Measurements from ENCODE around the gene HMG20B. TPM values are rescaled to one million over a fixed set of nuclear protein-coding genes. Genes with fewer than 3 reads are reported as not detected.

HMG20B gene
- total RNA-seq, 1 experiment from 2014 or later: 146 TPM

GRCh38 chr19:3610745-3611717 lies 38.3 kb downstream of the HMG20B start:
- ChIA-PET CTCF (no interaction called here), POLR2A (ENCODE audit: unreplicated experiment) (no interaction called here)
- Histone ChIP-seq H3K9me3 (ENCODE audit: low read length) (no peaks in the 10 kb centered on the region), H3K36me3 (ENCODE audit: low read depth, low read length) (no peaks in the 10 kb centered on the region), H3K27me3 (ENCODE audit: low read length) (no peaks in the 10 kb centered on the region), H2AFZ (ENCODE audit: low read length) (no peak overlapping the region), H3K27ac (ENCODE audit: low read length) (no peak overlapping the region), H4K20me1 (ENCODE audit: low read length) (no peaks in the 10 kb centered on the region), H3K4me2 (ENCODE audit: low read length) (no peak overlapping the region), H3K9me2 (replicated peaks; ENCODE audit: low read length) (no peaks in the 10 kb centered on the region), H3K4me3 (ENCODE audit: low read length) (no peak overlapping the region), H3K79me2 (ENCODE audit: low read length) (no peaks in the 10 kb centered on the region), H3K4me1 (ENCODE audit: insufficient read depth, low read length) (peaks cover 11% of the 10 kb centered on the region; the same call in 1 of the 2 replicates), H3K9ac (ENCODE audit: low read length) (no peak overlapping the region), H3F3A (ENCODE audit: low read length, unreplicated experiment) (no peaks in the 10 kb centered on the region)
- TF ChIP-seq, protein P1, sequence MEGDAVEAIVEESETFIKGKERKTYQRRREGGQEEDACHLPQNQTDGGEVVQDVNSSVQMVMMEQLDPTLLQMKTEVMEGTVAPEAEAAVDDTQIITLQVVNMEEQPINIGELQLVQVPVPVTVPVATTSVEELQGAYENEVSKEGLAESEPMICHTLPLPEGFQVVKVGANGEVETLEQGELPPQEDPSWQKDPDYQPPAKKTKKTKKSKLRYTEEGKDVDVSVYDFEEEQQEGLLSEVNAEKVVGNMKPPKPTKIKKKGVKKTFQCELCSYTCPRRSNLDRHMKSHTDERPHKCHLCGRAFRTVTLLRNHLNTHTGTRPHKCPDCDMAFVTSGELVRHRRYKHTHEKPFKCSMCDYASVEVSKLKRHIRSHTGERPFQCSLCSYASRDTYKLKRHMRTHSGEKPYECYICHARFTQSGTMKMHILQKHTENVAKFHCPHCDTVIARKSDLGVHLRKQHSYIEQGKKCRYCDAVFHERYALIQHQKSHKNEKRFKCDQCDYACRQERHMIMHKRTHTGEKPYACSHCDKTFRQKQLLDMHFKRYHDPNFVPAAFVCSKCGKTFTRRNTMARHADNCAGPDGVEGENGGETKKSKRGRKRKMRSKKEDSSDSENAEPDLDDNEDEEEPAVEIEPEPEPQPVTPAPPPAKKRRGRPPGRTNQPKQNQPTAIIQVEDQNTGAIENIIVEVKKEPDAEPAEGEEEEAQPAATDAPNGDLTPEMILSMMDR (conservative IDR thresholded peaks at IDR 0.05; ENCODE audit: low read depth, low read length): no peak
- TF ChIP-seq EZH2phosphoT487 (IDR thresholded peaks at IDR 0.05; ENCODE audit: borderline replicate concordance, low read length): no peak
- TF ChIP-seq EZH2 (IDR thresholded peaks at IDR 0.05; ENCODE audit: low read length, unreplicated experiment): no peak
- ATAC-seq (no peak), DNase-seq (no peak)
- intact Hi-C loops (cut with micrococcal nuclease): no loop called here
- BruUV-seq (replicated peaks): no TSS peak

- intact Hi-C loops (cut with micrococcal nuclease): no loop called here
- ATAC-seq: no peak
Measured at GRCh38 chr19:3611841-3612240, 39.1 kb downstream of the HMG20B start.

More at GRCh38 chr19:3611841-3612240, 39.1 kb downstream of the HMG20B start:
- Histone ChIP-seq H3K27me3 (ENCODE audit: low read length) (no peaks in the 10 kb centered on the region), H3K4me3 (ENCODE audit: low read length) (no peak overlapping the region), H3K36me3 (ENCODE audit: low read depth, low read length) (no peaks in the 10 kb centered on the region), H3K9me3 (ENCODE audit: low read length) (no peaks in the 10 kb centered on the region), H3K79me2 (ENCODE audit: low read length) (no peaks in the 10 kb centered on the region), H3K4me2 (ENCODE audit: low read length) (no peak overlapping the region), H3K9ac (ENCODE audit: low read length) (no peak overlapping the region), H3K9me2 (replicated peaks; ENCODE audit: low read length) (no peaks in the 10 kb centered on the region), H3K27ac (ENCODE audit: low read length) (no peak overlapping the region), H4K20me1 (ENCODE audit: low read length) (no peaks in the 10 kb centered on the region), H3F3A (ENCODE audit: low read length, unreplicated experiment) (no peaks in the 10 kb centered on the region), H2AFZ (ENCODE audit: low read length) (no peak overlapping the region), H3K4me1 (ENCODE audit: insufficient read depth, low read length) (peaks cover 11% of the 10 kb centered on the region; the same call in 1 of the 2 replicates)
- ChIA-PET POLR2A (ENCODE audit: unreplicated experiment) (no interaction called here), CTCF (no interaction called here)
- TF ChIP-seq EZH2phosphoT487 (IDR thresholded peaks at IDR 0.05; ENCODE audit: borderline replicate concordance, low read length) (no peak), EZH2 (IDR thresholded peaks at IDR 0.05; ENCODE audit: low read length, unreplicated experiment) (no peak)
- TF ChIP-seq, protein P1 (conservative IDR thresholded peaks at IDR 0.05; ENCODE audit: low read depth, low read length): no peak
- DNase-seq: no peak
- BruUV-seq (replicated peaks): no TSS peak

All from PC-3 (cell line).